SK-N-SH treated with all-trans-retinoic acid at 6 μM for 48 hours (cell line): ENCODE measurements around the gene ECI1.

Experiments
- BACH2 ChIP-seq: fragments of 250-450 bp; sonication (Bioruptor Pico); IDR thresholded peaks from 2 replicates; pipeline ENCODE4 v1.9.0; 2021; ENCODE audit warnings: mild to moderate bottlenecking, borderline replicate concordance
- PATZ1 ChIP-seq: fragments of 250-450 bp; sonication (Bioruptor Pico); IDR thresholded peaks from 2 replicates; pipeline ENCODE4 v1.8.0; 2020; ENCODE audit warnings: mild to moderate bottlenecking, moderate library complexity, borderline replicate concordance
- ZFP3 ChIP-seq: fragments of 250-450 bp; sonication (Bioruptor Pico); IDR thresholded peaks from 2 replicates; pipeline ENCODE4 v1.5.0; 2020; ENCODE audit warnings: mild to moderate bottlenecking, moderate library complexity

- TF ChIP-seq PATZ1 (CRISPR knock-in tag) = no peak
- no peak for TF ChIP-seq BACH2
- TF ChIP-seq ZFP3 (CRISPR knock-in tag) = no peak
These were observed 16.1 kb downstream of the ECI1 start for GRCh38 chr16:2235234-2235651.
